ENCODE results near the gene TAL2. TPM values are rescaled to one million over a fixed set of nuclear protein-coding genes. Genes with fewer than 3 reads are reported as not detected.

The TAL2 gene
- polyA plus RNA-seq, 1 of the 3 experiments (the other 2 are of a cell fraction): 0.15 TPM

- no peaks in the 10 kb centered on the region for H3K79me2 ChIP-seq (ENCODE audit: insufficient read depth)
- H3F3A ChIP-seq (replicated peaks; ENCODE audit: insufficient read depth): no peaks in the 10 kb centered on the region
- H3K27ac ChIP-seq (ENCODE audit: low read depth in 2 of 2, low read length in 1 of 2): no peak overlapping the region
- POLR2A ChIA-PET: no interaction called here
- H3K4me2 ChIP-seq: no peak overlapping the region
- no peak overlapping the region for H2AFZ ChIP-seq (ENCODE audit: low read depth)
- DNase-seq: no peak
- no peaks in the 10 kb centered on the region for H3K4me1 ChIP-seq (ENCODE audit: control insufficient read depth in 1 of 2, insufficient read depth in 2 of 2, low read depth in 1 of 2, low read length in 1 of 2)
- H3K9me2 ChIP-seq: no peaks in the 10 kb centered on the region
- no peaks in the 10 kb centered on the region for H3K27me3 ChIP-seq (ENCODE audit: insufficient read depth)
- H3K4me3 ChIP-seq (ENCODE audit: low read depth in 2 of 2, low read length in 1 of 2): no peak overlapping the region
- no peak overlapping the region for H3K9ac ChIP-seq
- CTCF ChIA-PET: no interaction called here
- no peaks in the 10 kb centered on the region for H3K9me3 ChIP-seq
- no peaks in the 10 kb centered on the region for H3K36me3 ChIP-seq (replicated peaks in 1 of 2; ENCODE audit: control insufficient read depth in 1 of 2, insufficient read depth in 2 of 2, low read length in 1 of 2)
- TF ChIP-seq EP300 (IDR thresholded peaks at IDR 0.05; ENCODE audit: borderline replicate concordance in 1 of 2, low read depth in 1 of 2, low read length in 1 of 2) (no peak), SIN3A (IDR thresholded peaks at IDR 0.05; ENCODE audit: borderline replicate concordance, low read depth, low read length) (no peak), REST (IDR thresholded peaks at IDR 0.05; ENCODE audit: low read depth, low read length) (no peak), USF2 (IDR thresholded peaks at IDR 0.05; ENCODE audit: borderline replicate concordance, low read depth, low read length) (no peak), IRF3 (IDR thresholded peaks at IDR 0.05; ENCODE audit: low read depth, low read length) (no peak), JUND (IDR thresholded peaks at IDR 0.05) (no peak), TEAD4 (IDR thresholded peaks at IDR 0.05; ENCODE audit: borderline replicate concordance, insufficient read depth) (no peak), FOXJ3 (CRISPR knock-in tag; IDR thresholded peaks at IDR 0.05) (no peak), POLR2AphosphoS5 (IDR thresholded peaks at IDR 0.05; ENCODE audit: low read depth, low read length) (no peak), YY1 (IDR thresholded peaks at IDR 0.05; ENCODE audit: low read depth) (no peak), FOXM1 (IDR thresholded peaks at IDR 0.05; ENCODE audit: low read depth) (no peak), NFIC (IDR thresholded peaks at IDR 0.05; ENCODE audit: borderline replicate concordance) (no peak)
- 60% methylated on average over 1 of the region's 1 CpG for WGBS (ENCODE audit: low lambda C conversion rate)
- H4K20me1 ChIP-seq (ENCODE audit: insufficient read depth): no peaks in the 10 kb centered on the region
Observed at GRCh38 chr9:105683688-105684275, 21.5 kb downstream of the TAL2 start.
